ENCODE measurements around the gene GPC5. TPM values are rescaled to one million over a fixed set of nuclear protein-coding genes. Genes with fewer than 3 reads are reported as not detected.

GPC5 gene
- total RNA-seq, 4 donors from 2014 or later = not detected

DNA sequence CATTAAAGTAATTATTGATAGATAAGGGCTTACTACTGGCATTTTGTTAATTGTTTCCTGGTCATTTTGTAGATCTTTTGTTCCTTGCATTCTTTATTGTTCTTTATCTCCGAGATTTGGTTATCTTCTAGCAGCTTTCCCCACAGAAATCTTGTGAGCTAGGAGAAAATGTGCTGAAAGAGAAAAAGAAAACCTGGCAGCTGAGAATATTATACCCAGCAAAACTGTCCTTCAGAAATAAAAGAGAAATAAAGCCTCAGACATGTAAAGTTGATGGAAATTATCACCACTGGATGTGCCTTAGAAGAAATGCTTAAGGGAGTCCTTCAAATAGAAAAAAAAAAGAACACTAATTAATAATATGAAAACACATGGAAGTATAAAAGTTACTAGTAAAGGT, 1363.3 kb downstream of the GPC5 start:
- H3K27ac ChIP-seq = no peak overlapping the region
- no peaks in the 10 kb centered on the region for H3K9me3 ChIP-seq
- H3K4me1 ChIP-seq = no peaks in the 10 kb centered on the region
- ATAC-seq (no peak), DNase-seq (no peak)
- H3K4me3 ChIP-seq = no peak overlapping the region
- intact Hi-C loops (cut with DNase I; ENCODE audit: low total_unique reads) = no loop called here
- H3K27me3 ChIP-seq = no peaks in the 10 kb centered on the region
- TF ChIP-seq, protein P1, sequence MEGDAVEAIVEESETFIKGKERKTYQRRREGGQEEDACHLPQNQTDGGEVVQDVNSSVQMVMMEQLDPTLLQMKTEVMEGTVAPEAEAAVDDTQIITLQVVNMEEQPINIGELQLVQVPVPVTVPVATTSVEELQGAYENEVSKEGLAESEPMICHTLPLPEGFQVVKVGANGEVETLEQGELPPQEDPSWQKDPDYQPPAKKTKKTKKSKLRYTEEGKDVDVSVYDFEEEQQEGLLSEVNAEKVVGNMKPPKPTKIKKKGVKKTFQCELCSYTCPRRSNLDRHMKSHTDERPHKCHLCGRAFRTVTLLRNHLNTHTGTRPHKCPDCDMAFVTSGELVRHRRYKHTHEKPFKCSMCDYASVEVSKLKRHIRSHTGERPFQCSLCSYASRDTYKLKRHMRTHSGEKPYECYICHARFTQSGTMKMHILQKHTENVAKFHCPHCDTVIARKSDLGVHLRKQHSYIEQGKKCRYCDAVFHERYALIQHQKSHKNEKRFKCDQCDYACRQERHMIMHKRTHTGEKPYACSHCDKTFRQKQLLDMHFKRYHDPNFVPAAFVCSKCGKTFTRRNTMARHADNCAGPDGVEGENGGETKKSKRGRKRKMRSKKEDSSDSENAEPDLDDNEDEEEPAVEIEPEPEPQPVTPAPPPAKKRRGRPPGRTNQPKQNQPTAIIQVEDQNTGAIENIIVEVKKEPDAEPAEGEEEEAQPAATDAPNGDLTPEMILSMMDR (IDR thresholded peaks at IDR 0.05 in 4 of 5, conservative IDR thresholded peaks at IDR 0.05 in 1 of 5) = no peak
- no peak for TF ChIP-seq POLR2A (IDR thresholded peaks at IDR 0.05)
- H3K36me3 ChIP-seq = no peaks in the 10 kb centered on the region
- in situ Hi-C loops (cut with MboI; ENCODE audit: low sequenced_read_pairs in 4 of 4) = no loop called here

GRCh38 chr13:92767468-92767867, 1369.0 kb downstream of the GPC5 start:
- TF ChIP-seq, protein P1 (IDR thresholded peaks at IDR 0.05 in 4 of 5, conservative IDR thresholded peaks at IDR 0.05 in 1 of 5) = no peak
- TF ChIP-seq POLR2A (IDR thresholded peaks at IDR 0.05) = no peak
- in situ Hi-C loops (cut with MboI; ENCODE audit: low sequenced_read_pairs in 4 of 4) (no loop called here), intact Hi-C loops (cut with DNase I; ENCODE audit: low total_unique reads) (no loop called here)

GRCh38 chr13:92768602-92769001, 1370.2 kb downstream of the GPC5 start:
- H3K27ac ChIP-seq = no peak overlapping the region
- no peaks in the 10 kb centered on the region for H3K27me3 ChIP-seq
- DNase-seq (no peak), ATAC-seq (no peak)
- H3K4me3 ChIP-seq = no peak overlapping the region
- intact Hi-C loops (cut with DNase I; ENCODE audit: low total_unique reads) = no loop called here
- H3K36me3 ChIP-seq = no peaks in the 10 kb centered on the region
- H3K4me1 ChIP-seq = no peaks in the 10 kb centered on the region
- no peak for TF ChIP-seq POLR2A (IDR thresholded peaks at IDR 0.05)
- TF ChIP-seq, protein P1 (IDR thresholded peaks at IDR 0.05 in 4 of 5, conservative IDR thresholded peaks at IDR 0.05 in 1 of 5) = no peak
- in situ Hi-C loops (cut with MboI; ENCODE audit: low sequenced_read_pairs in 4 of 4) = no loop called here
- H3K9me3 ChIP-seq = no peaks in the 10 kb centered on the region

More at GRCh38 chr13:92767468-92767867, 1369.0 kb downstream of the GPC5 start:
- Histone ChIP-seq H3K9me3 (no peaks in the 10 kb centered on the region), H3K4me1 (no peaks in the 10 kb centered on the region), H3K27me3 (no peaks in the 10 kb centered on the region), H3K36me3 (no peaks in the 10 kb centered on the region), H3K27ac (no peak overlapping the region), H3K4me3 (no peak overlapping the region)
- DNase-seq (no peak), ATAC-seq (no peak)

GRCh38 chr13:92769046-92769445, 1370.6 kb downstream of the GPC5 start:
- no peaks in the 10 kb centered on the region for H3K4me1 ChIP-seq
- intact Hi-C loops (cut with DNase I; ENCODE audit: low total_unique reads) = no loop called here

More at GRCh38 chr13:92769046-92769445, 1370.6 kb downstream of the GPC5 start:
- Histone ChIP-seq H3K9me3 (no peaks in the 10 kb centered on the region), H3K36me3 (no peaks in the 10 kb centered on the region), H3K27me3 (no peaks in the 10 kb centered on the region), H3K4me3 (no peak overlapping the region), H3K27ac (no peak overlapping the region)
- in situ Hi-C loops (cut with MboI; ENCODE audit: low sequenced_read_pairs in 4 of 4) = no loop called here
- ATAC-seq (no peak), DNase-seq (no peak)
- TF ChIP-seq, protein P1 (IDR thresholded peaks at IDR 0.05 in 4 of 5, conservative IDR thresholded peaks at IDR 0.05 in 1 of 5) = no peak
- TF ChIP-seq POLR2A (IDR thresholded peaks at IDR 0.05) = no peak

Measured in gastrocnemius medialis (tissue), 4 donors.